WTC11 (cell line): Measurements from ENCODE around the gene CLDN8. TPM values are rescaled to one million over a fixed set of nuclear protein-coding genes. Genes with fewer than 3 reads are reported as not detected.

Experiments used
- ATAC-seq: fragments of 200-7000 bp; cut with Tn5 transposase; 2 replicates; pipeline ENCODE4 v1.10.0; 2021; ENCODE audit warnings: mild to moderate bottlenecking, moderate library complexity
- CTCF ChIA-PET: fragments of 300-600 bp; sonication (Branson Sonifier 250); formaldehyde crosslinking; loops from one replicate; lab custom pipeline; 2021; ENCODE audit warnings: antibody characterized with exemption; lab: Charles Lee
- POLR2A ChIA-PET: fragments of 350-600 bp; sonication (Branson Sonifier 250); formaldehyde crosslinking; loops from one replicate; lab custom pipeline; 2021; ENCODE audit warnings: antibody characterized with exemption; lab: Charles Lee
- DNase-seq: peaks from one replicate; pipeline ENCODE4 v3.0.0; 2021; ENCODE audit warnings: low spot score
- H3K27ac Mint-ChIP-seq: 2 replicates; pipeline ENCODE4 v1.8.0; 2021; ENCODE audit warnings: mixed read lengths
- H3K27me3 Mint-ChIP-seq: 2 replicates; pipeline ENCODE4 v1.8.0; 2021; ENCODE audit warnings: low read depth, mild to moderate bottlenecking, moderate library complexity, mixed read lengths
- H3K36me3 Mint-ChIP-seq: 2 replicates; pipeline ENCODE4 v1.8.0; 2021; ENCODE audit warnings: mixed read lengths
- H3K4me1 Mint-ChIP-seq: 2 replicates; pipeline ENCODE4 v1.8.0; 2022; ENCODE audit warnings: mixed read lengths
- H3K4me3 Mint-ChIP-seq: 2 replicates; pipeline ENCODE4 v1.8.0; 2021; ENCODE audit warnings: mild to moderate bottlenecking, moderate library complexity, mixed read lengths
- H3K9me3 Mint-ChIP-seq: 2 replicates; pipeline ENCODE4 v1.8.0; 2021; ENCODE audit warnings: mixed read lengths
- AR ChIP-seq: fragments of 250-450 bp; sonication (Bioruptor Pico); IDR thresholded peaks from 2 replicates; pipeline ENCODE4 v1.9.0; 2021; ENCODE audit warnings: mild to moderate bottlenecking
- ATF1 ChIP-seq: sonication (generic); formaldehyde crosslinking; IDR thresholded peaks from 2 replicates; pipeline ENCODE4 v1.8.1; 2023; ENCODE audit warnings: mild to moderate bottlenecking, moderate library complexity, missing genetic modification reagents
- ATF6 ChIP-seq: sonication (generic); formaldehyde crosslinking; IDR thresholded peaks from 2 replicates; pipeline ENCODE4 v1.8.1; 2023; ENCODE audit warnings: mild to moderate bottlenecking, missing genetic modification reagents
- CBFB ChIP-seq: sonication (generic); formaldehyde crosslinking; IDR thresholded peaks from 2 replicates; pipeline ENCODE4 v1.8.1; 2022; ENCODE audit warnings: mild to moderate bottlenecking, low read depth, missing genetic modification reagents
- CREB1 ChIP-seq: sonication (generic); formaldehyde crosslinking; IDR thresholded peaks from 2 replicates; pipeline ENCODE4 v1.8.0; 2023; ENCODE audit warnings: mild to moderate bottlenecking, missing genetic modification reagents
- ESRRA ChIP-seq: sonication (generic); formaldehyde crosslinking; IDR thresholded peaks from 2 replicates; pipeline ENCODE4 v1.8.1; 2022; ENCODE audit warnings: mild to moderate bottlenecking, missing genetic modification reagents, borderline replicate concordance
- GABPB1 ChIP-seq: sonication (generic); formaldehyde crosslinking; IDR thresholded peaks from 2 replicates; pipeline ENCODE4 v1.8.1; 2023; ENCODE audit warnings: mild to moderate bottlenecking, missing genetic modification reagents
- IRF2 ChIP-seq: sonication (generic); formaldehyde crosslinking; IDR thresholded peaks from 2 replicates; pipeline ENCODE4 v1.8.0; 2022; ENCODE audit warnings: low read depth, missing genetic modification reagents, borderline replicate concordance
- NR1H2 ChIP-seq: sonication (generic); formaldehyde crosslinking; IDR thresholded peaks from 2 replicates; pipeline ENCODE4 v1.9.0; 2021; ENCODE audit warnings: mild to moderate bottlenecking, moderate library complexity, missing genetic modification reagents
- PRRX2 ChIP-seq: fragments of 250-450 bp; sonication (Bioruptor Pico); IDR thresholded peaks from 2 replicates; pipeline ENCODE4 v1.8.0; 2021; ENCODE audit warnings: mild to moderate bottlenecking
- SMAD4 ChIP-seq: sonication (generic); formaldehyde crosslinking; IDR thresholded peaks from 2 replicates; pipeline ENCODE4 v1.8.0; 2022; ENCODE audit warnings: mild to moderate bottlenecking, missing genetic modification reagents
- ZNF396 ChIP-seq: fragments of 250-450 bp; sonication (Bioruptor Pico); IDR thresholded peaks from 2 replicates; pipeline ENCODE4 v1.8.0; 2021; ENCODE audit warnings: mild to moderate bottlenecking, moderate library complexity, borderline replicate concordance
- ZNF512 ChIP-seq: sonication (generic); formaldehyde crosslinking; IDR thresholded peaks from 2 replicates; pipeline ENCODE4 v1.8.1; 2022; ENCODE audit warnings: missing genetic modification reagents, borderline replicate concordance
- ZNF671 ChIP-seq: fragments of 250-450 bp; sonication (Bioruptor Pico); IDR thresholded peaks from 2 replicates; pipeline ENCODE4 v1.8.0; 2021; ENCODE audit warnings: mild to moderate bottlenecking
- total RNA-seq: library from RNA; stranded (reverse); gene quantifications from 3 replicates; pipeline ENCODE4 v1.2.3, GENCODE V29; 2021

Gene CLDN8
- total RNA-seq, 1 experiment from 2014 or later = not detected

- no peak for ATAC-seq
- TF ChIP-seq ZNF671 (CRISPR knock-in tag) (no peak), GABPB1 (CRISPR knock-in tag) (no peak), PRRX2 (CRISPR knock-in tag) (no peak), SMAD4 (CRISPR knock-in tag) (no peak), IRF2 (CRISPR knock-in tag) (no peak), NR1H2 (no peak), ATF6 (CRISPR knock-in tag) (no peak), CREB1 (CRISPR knock-in tag) (no peak), AR (no peak), CBFB (CRISPR knock-in tag) (no peak), ESRRA (CRISPR knock-in tag) (no peak), ATF1 (CRISPR knock-in tag) (no peak), ZNF512 (CRISPR knock-in tag) (no peak), ZNF396 (CRISPR knock-in tag) (no peak)
- CTCF ChIA-PET = no interaction called here
- POLR2A ChIA-PET = no interaction called here
- Mint-ChIP-seq H3K27ac (no peak overlapping the region), H3K27me3 (no peaks in the 10 kb centered on the region), H3K4me3 (no peak overlapping the region), H3K36me3 (no peaks in the 10 kb centered on the region), H3K9me3 (peaks cover 4% of the 10 kb centered on the region), H3K4me1 (peaks cover 5% of the 10 kb centered on the region; the same call in 1 of the 2 replicates)
- DNase-seq = no peak
These were observed 51.1 kb downstream of the CLDN8 start for GRCh38 chr21:30164796-30165195.

Other genes with a start within 250 kb of the CLDN8 start
- not detected in 3 replicates for gene CLDN17, start 49.3 kb downstream of the CLDN8 start, total RNA-seq
- not detected in 3 replicates for gene KRTAP24-1, start 66.9 kb upstream of the CLDN8 start, total RNA-seq
- not detected in 3 replicates for gene KRTAP25-1, start 73.4 kb upstream of the CLDN8 start, total RNA-seq
- not detected in 3 replicates for gene KRTAP26-1, start 104.2 kb upstream of the CLDN8 start, total RNA-seq
- gene KRTAP27-1, start 121.6 kb upstream of the CLDN8 start, total RNA-seq = not detected in 3 replicates
- gene KRTAP23-1, start 132.5 kb upstream of the CLDN8 start, total RNA-seq = not detected in 3 replicates
- gene KRTAP13-2, start 156.2 kb upstream of the CLDN8 start, total RNA-seq = not detected in 3 replicates
- not detected in 3 replicates for gene KRTAP13-1, start 179.9 kb upstream of the CLDN8 start, total RNA-seq
- not detected in 3 replicates for gene KRTAP13-3, start 209.8 kb upstream of the CLDN8 start, total RNA-seq
- gene KRTAP13-4, start 214.1 kb upstream of the CLDN8 start, total RNA-seq = 0.32 TPM in 1 of 3 replicates, not detected in the others
- gene KRTAP15-1, start 224.2 kb upstream of the CLDN8 start, total RNA-seq = not detected in 3 replicates